GM21825 (cell line): ENCODE measurements around the gene ARL3.
A peak's percentile ranks its signal among the peaks of the same experiment; 100 is the strongest.

Source experiments
- ATAC-seq: cut with Tn5 transposase; IDR thresholded peaks from one replicate; pipeline ENCODE4 v1.9.1; 2021; ENCODE audit warnings: mild to moderate bottlenecking, moderate library complexity; ENCODE audit not compliant: unreplicated experiment

Gene ARL3

DNA sequence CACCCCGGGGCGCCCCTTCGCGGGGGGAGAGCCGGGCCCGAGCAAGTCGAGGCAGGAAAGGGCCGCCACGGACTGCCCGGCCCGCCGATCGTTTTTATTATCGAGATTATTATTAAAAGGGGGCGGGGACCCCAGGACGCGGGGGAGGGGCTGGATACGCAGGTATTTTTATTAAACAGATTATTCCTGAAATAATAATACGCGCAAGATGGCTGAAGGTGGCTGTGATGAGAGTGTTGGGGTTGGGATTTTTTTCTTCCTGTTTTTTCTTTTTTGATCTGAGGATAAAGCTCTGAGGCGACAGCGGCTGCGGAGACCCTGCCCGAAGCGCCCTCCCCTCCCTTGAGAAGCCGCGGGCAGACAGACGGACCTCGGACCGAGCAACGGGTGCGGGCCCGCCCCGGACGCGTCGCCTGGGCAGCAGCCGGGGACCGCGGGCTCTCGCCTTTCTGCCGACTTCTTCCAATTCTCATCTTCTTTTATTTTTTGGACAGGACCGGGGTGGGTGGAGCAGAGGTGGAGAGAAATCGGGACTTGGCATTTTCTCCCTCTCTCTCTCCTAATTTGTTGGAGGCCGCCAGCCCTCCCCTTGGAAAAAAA, 71.4 kb downstream of the ARL3 start:
- no peak for ATAC-seq

GRCh38 chr10:102641880-102642735, 72.1 kb downstream of the ARL3 start:
- peak; percentile 41 for ATAC-seq

GRCh38 chr10:102641402-102641801, 72.8 kb downstream of the ARL3 start:
- no peak for ATAC-seq

GRCh38 chr10:102639537-102639936, 74.7 kb downstream of the ARL3 start:
- ATAC-seq = no peak

DNA sequence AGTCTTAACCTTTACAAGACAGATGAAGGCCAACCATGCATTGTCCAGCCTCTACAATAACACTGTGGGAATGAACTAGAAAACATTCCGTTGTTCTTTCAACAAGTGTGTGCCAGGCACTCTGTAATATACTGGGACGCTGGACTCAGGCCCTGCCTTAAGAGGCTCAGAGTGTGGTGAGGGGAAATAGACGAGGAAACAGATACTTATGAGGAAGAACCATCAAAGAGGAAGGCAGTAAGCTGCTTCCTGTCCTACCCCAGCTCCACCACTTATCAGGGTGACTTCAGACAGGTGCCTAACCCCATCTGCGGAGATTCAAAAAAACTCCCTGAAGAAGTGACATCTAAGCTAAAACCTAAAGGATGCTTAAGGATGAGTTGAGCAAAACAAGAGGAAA, 78.8 kb downstream of the ARL3 start:
- ATAC-seq = no peak

- no peak for ATAC-seq
Measured at GRCh38 chr10:102634686-102635085, 79.5 kb downstream of the ARL3 start.

GRCh38 chr10:102633848-102634247, 80.3 kb downstream of the ARL3 start:
- no peak for ATAC-seq

GRCh38 chr10:102633287-102633686, 80.9 kb downstream of the ARL3 start:
- no peak for ATAC-seq

DNA sequence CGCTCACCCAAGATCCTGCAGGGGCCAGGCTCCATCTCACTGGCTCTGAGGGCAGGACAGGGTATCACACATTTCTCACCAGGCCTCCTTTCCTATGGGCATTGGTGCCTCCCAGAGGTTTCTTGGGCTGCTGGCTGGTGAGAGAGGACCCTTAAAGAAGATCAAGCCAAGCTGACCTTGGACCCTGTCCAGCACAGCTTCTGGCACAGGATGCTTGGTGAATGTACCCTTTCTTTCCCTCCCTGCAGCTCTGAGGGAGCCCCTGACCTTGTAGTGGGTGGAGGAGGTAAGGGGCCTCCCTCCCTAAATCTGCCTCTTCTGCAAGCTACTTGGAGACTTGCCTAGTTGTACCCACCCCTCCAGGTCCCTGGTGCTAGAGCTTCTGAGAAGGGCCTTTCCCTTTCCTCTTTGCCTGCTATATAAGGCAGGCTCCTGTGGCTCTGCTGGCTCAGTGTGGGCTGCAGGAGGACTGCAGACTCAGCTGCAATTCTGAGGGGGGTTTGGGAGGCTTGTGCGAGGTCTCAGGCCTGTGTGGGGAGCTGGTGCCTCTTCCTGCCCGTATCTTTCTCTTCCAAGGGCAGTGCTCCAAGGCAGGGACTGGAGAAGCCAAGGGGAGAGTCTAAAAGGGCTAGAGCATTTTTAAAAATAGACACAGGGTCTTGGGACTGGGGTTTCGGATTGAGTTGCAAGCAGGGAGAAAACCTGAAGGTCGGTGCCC, 81.6 kb downstream of the ARL3 start:
- ATAC-seq = no peak

DNA sequence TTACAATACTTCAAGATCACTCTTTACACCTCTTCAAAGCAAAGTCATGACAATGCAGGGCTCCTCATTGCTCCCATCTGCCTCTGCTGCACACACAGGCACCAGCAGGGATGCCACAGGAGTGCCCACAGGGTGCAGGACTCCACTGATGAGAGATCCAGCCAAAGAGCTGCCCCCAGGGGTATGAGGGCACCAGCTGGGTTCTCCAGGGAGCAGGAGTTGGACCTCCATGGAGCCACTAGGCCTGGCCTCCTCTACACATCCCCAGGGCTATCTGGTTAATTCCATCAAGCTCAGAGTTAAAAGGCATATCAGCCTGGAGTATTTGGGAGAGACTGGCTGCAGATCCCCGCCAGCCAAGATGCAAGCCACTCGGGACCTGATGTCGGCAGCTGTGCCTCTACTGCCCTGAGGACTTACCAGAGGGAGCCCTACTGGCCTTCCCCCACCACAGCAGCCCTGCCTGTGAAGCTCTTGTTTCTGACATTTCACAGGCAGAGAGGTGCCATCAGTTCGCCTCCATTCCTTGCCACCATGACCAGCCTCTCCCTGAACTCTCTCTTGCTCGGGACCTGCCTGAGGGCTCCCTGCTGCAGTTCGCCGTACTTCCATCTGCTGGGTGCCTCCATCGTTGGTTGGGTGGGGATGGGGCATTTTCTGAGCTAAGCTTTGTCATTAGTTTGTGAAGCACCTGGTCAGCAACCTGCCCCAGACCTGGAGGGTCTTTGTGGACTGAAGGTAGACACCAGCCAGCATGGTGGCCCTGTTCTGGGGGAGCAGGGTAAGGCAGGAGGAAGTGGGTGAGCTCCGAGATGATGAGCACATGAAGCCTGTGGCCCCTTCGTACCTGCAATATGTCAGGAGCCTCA, 82.4 kb downstream of the ARL3 start:
- ATAC-seq = no peak

- ATAC-seq = no peak
Measured at GRCh38 chr10:102630663-102631062, 83.5 kb downstream of the ARL3 start.

DNA sequence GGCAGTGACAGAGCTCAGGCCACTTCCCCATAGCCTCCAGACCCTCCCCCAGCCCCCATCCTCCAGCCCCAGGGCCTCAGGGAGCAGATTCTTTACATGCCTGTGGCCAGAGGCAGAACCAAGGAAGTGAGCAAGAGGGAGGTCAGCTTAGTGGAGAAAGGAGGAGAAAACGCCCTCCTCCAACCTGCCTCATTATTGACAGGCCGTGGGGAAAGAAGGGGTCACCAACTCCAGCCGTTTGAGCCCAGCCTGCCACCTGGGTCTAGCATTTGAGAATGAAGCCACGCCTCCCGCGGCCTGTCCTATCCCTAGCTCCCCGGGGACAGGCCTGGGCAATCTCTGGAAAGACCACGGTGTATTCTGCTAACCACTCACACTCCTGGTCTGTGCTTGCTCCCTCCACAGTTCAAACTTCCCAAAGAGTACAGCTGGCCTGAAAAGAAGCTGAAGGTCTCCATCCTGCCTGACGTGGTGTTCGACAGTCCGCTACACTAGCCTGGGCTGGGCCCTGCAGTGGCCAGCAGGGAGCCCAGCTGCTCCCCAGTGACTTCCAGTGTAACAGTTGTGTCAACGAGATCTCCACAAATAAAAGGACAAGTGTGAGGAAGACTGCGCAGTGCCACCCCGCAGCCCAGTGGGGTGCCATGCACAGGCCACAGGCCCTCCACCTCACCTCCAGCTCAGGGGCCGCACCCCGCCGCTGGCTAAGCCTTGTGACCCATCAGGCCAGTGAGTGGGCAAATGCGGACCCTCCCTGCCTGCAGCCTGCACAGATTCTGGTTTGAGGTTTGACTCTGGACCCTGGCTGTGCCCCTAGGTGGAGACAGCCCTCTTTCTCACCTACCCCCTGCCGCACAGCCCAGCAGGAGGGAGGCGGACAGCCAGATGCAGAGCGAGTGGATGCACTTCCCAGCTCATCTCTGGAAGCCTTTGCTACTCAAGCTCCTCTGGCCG, 84.3 kb downstream of the ARL3 start:
- ATAC-seq = no peak

DNA sequence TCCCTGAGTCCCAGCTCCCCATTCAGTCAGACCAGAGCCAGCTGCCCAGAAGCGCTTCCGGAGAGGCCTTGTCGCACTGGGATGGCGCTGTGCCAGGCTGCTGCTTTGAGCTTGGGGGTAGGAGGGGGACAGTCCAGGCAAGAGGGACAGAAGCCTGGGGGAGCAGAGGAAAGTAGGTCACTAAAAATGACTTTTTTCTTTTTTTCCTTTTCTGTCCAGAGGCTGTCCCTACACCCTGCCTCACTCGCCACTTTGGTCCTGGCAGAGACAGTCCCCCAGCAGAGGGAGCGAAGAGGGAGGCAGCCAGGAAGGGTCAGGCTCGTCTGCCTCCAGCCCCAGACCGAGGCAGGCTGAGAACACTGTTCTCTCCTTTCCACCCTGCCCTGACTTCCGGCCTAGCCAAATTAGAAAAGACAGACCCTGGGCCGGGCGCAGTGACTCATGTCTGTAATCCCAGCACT, 85.7 kb downstream of the ARL3 start:
- no peak for ATAC-seq

GRCh38 chr10:102627736-102628293, 86.4 kb downstream of the ARL3 start:
- ATAC-seq = no peak

GRCh38 chr10:102627291-102627735, 86.9 kb downstream of the ARL3 start:
- ATAC-seq = no peak

DNA sequence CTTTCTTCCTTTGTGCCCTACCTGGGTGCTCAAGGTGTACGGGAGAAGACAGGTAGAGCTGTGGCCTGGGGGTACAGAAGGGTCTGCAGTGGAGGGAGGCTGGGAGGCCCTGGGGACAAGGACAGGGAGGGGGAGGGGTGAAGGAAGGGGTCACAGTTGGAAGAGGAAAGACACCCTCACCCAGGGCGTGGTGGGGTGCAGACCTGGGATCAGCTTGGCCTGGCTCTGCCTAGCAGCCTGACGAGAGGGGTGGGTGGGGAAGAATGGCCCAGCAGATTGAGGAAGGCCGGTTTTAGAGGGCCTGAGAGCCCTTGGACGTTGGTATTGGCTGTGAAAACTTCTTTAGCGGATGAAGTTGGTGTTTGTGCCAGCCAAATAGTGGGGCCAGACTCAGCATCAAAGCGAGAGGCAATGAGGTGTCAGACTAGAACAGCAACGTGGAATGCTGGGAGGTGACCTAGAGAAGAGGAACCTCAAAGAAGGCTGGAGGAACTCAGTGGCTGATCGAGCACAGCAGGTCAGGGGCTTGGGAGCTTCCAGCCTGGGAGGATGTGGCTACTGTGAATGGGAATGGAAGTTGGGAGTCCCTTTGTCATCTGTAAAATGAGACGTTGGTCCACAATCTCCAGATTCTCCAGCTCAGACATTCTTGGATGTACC, 88.0 kb downstream of the ARL3 start:
- ATAC-seq = no peak

DNA sequence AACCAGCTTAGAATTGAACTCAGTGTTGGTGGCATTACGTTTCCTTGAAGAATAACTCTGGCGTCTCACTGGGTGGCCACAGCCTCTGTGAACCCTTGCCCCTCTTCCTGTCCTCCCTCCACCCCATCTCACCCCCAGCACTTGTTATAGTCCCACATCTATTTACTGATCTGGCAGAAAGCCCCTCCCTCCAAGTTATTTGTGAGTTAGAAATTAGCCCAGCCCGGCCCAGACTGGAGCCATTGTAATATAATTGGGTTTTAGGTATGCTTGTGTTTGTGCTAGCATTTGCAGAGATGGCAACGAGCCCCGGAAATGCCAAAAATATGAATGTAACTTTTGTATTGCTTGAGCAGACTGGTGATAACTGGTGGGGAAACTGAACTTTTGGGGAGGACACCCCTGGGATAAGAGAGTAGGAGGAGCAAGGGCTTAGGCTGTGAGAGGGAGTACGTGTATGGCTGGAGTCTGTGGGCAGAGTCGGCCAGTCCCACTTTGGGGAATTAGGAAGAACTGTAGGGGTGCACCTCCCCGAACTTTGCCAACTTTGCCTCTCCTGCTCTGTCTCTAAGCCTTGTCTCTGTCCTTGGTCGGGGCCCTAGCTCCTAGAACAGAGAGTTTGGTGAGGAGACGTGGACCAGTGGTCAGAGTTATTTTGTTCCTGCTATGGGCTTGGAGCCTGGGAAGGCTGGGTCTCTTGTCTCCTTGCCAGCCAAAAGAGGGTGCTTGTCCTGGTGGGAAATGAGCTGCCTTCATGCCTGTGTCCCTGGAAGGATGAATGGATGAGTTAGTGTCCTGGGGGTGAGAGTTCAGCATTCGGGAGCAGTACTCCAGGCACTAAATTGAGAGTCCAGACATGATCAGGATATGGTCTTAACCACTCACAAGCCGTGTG, 89.2 kb downstream of the ARL3 start:
- no peak for ATAC-seq

GRCh38 chr10:102624094-102624493, 90.1 kb downstream of the ARL3 start:
- ATAC-seq = no peak
